IMR-90 (cell line): ENCODE data around the gene SH3RF2. TPM values are rescaled to one million over a fixed set of nuclear protein-coding genes. Genes with fewer than 3 reads are reported as not detected.
A peak's percentile ranks its signal among the peaks of the same experiment; 100 is the strongest.

Experiments used
- ATAC-seq: fragments of 200-7000 bp; cut with Tn5 transposase; 2 replicates; pipeline ENCODE4 v1.9.1; 2020; ENCODE audit warnings: low read depth, mild to moderate bottlenecking, moderate library complexity
- BruUV-seq: library from RNA; stranded (reverse); fragments of 400-500 nt; replicated peaks from 2 replicates; lab custom pipeline; 2021; lab: Mats Ljungman, UMichigan
- CTCF ChIA-PET: fragments of 300-600 bp; formaldehyde crosslinking; extraction: SDS; loops from one replicate; lab custom pipeline; 2021; ENCODE audit warnings: antibody characterized with exemption; lab: Yijun Ruan, JAX
- POLR2A ChIA-PET: fragments of 300-600 bp; sonication (Branson Sonifier 250); formaldehyde crosslinking; loops from one replicate; lab custom pipeline; 2022; ENCODE audit warnings: antibody characterized with exemption; ENCODE audit not compliant: unreplicated experiment; lab: Charles Lee
- DNase-seq: peaks from one replicate; pipeline ENCODE4 v3.0.0; 2013
- H2AFZ ChIP-seq: replicated peaks from 2 replicates; pipeline ENCODE3; 2013; ENCODE audit warnings: low read length, mild to moderate bottlenecking; ENCODE audit not compliant: poor library complexity
- H2AK5ac ChIP-seq: 2 replicates; pipeline ENCODE4 v1.6.1; 2013; ENCODE audit warnings: low read depth, low read length, inconsistent platforms
- H2AK9ac ChIP-seq: replicated peaks from 2 replicates; pipeline ENCODE3; 2013; ENCODE audit warnings: mild to moderate bottlenecking, low read depth, low read length, moderate library complexity; ENCODE audit not compliant: poor library complexity
- H2BK120ac ChIP-seq: 2 replicates; pipeline ENCODE4 v1.6.1; 2013; ENCODE audit warnings: low read depth, low read length, inconsistent platforms
- H2BK15ac ChIP-seq: 3 replicates; pipeline ENCODE4 v1.6.1; 2013; ENCODE audit warnings: low read depth, low read length, inconsistent platforms
- H2BK20ac ChIP-seq: 2 replicates; pipeline ENCODE4 v1.6.1; 2013; ENCODE audit warnings: low read depth, mild to moderate bottlenecking, inconsistent platforms, low read length, moderate library complexity
- H2BK5ac ChIP-seq: 2 replicates; pipeline ENCODE4 v1.6.1; 2013; ENCODE audit warnings: mild to moderate bottlenecking, low read depth, low read length, inconsistent platforms; ENCODE audit not compliant: poor library complexity, severe bottlenecking
- H3K14ac ChIP-seq: replicated peaks from 2 replicates; pipeline ENCODE4 v1.6.1; 2013; ENCODE audit warnings: low read depth, low read length, inconsistent platforms
- H3K18ac ChIP-seq: 2 replicates; pipeline ENCODE4 v1.6.1; 2013; ENCODE audit warnings: low read depth, low read length, control low read depth
- H3K23ac ChIP-seq: 2 replicates; pipeline ENCODE4 v1.6.1; 2013; ENCODE audit warnings: low read depth, low read length, inconsistent platforms
- H3K27ac ChIP-seq: 2 replicates; pipeline ENCODE4 v1.5.1; 2013; ENCODE audit warnings: mild to moderate bottlenecking, control low read depth, low read length; ENCODE audit not compliant: insufficient read depth
- H3K27me3 ChIP-seq: 2 replicates; pipeline ENCODE4 v1.6.1; 2013; ENCODE audit warnings: low read length; ENCODE audit not compliant: control insufficient read depth, insufficient read depth
- H3K36me3 ChIP-seq: 2 replicates; pipeline ENCODE4 v1.6.1; 2013; ENCODE audit warnings: low read length, mixed read lengths; ENCODE audit not compliant: control insufficient read depth, insufficient read depth
- H3K4ac ChIP-seq: 2 replicates; pipeline ENCODE4 v1.6.1; 2013; ENCODE audit warnings: low read depth, low read length, inconsistent platforms
- H3K4me1 ChIP-seq: 2 replicates; pipeline ENCODE4 v1.6.1; 2013; ENCODE audit warnings: low read length, mixed read lengths; ENCODE audit not compliant: control insufficient read depth, insufficient read depth
- H3K4me2 ChIP-seq: 2 replicates; pipeline ENCODE4 v1.6.1; 2013; ENCODE audit warnings: low read depth, mild to moderate bottlenecking, control low read depth, low read length, moderate library complexity
- H3K4me3 ChIP-seq: 2 replicates; pipeline ENCODE4 v1.5.1; 2013; ENCODE audit warnings: low read depth, mild to moderate bottlenecking, control low read depth, low read length, moderate library complexity; ENCODE audit not compliant: insufficient read depth
- H3K56ac ChIP-seq: 2 replicates; pipeline ENCODE4 v1.6.1; 2013; ENCODE audit warnings: low read length, inconsistent platforms; ENCODE audit not compliant: insufficient read depth; ENCODE audit errors: extremely low read depth
- H3K79me1 ChIP-seq, 2 experiments: 2 replicates each; pipeline ENCODE4 v1.6.1; 2013; ENCODE audit warnings: low read length in 2 of 2, inconsistent platforms in 1 of 2, low read depth in 1 of 2
- H3K9ac ChIP-seq: 2 replicates; pipeline ENCODE4 v1.6.1; 2013; ENCODE audit warnings: low read depth, low read length, control low read depth
- H3K9me1 ChIP-seq: 2 replicates; pipeline ENCODE4 v1.6.1; 2013; ENCODE audit warnings: low read length, inconsistent platforms; ENCODE audit not compliant: insufficient read depth
- H3K9me3 ChIP-seq: 2 replicates; pipeline ENCODE4 v1.6.1; 2013; ENCODE audit warnings: low read length; ENCODE audit not compliant: control insufficient read depth, insufficient read depth
- H4K20me1 ChIP-seq: 2 replicates; pipeline ENCODE4 v1.6.1; 2013; ENCODE audit warnings: low read length, inconsistent platforms; ENCODE audit not compliant: insufficient read depth
- H4K5ac ChIP-seq: 2 replicates; pipeline ENCODE4 v1.6.1; 2013; ENCODE audit warnings: mild to moderate bottlenecking, low read depth, low read length, control low read depth
- H4K8ac ChIP-seq, 2 experiments: 2 replicates each; pipeline ENCODE4 v1.6.1; 2013; ENCODE audit warnings: low read depth in 2 of 2, low read length in 2 of 2, control low read depth in 1 of 2, inconsistent platforms in 1 of 2
- H4K91ac ChIP-seq: 2 replicates; pipeline ENCODE4 v1.6.1; 2013; ENCODE audit warnings: low read depth, low read length, inconsistent platforms; ENCODE audit not compliant: insufficient read depth
- BHLHE40 ChIP-seq: fragments of 150-350 bp; IDR thresholded peaks from 2 replicates; pipeline ENCODE4 v1.6.1; 2016; ENCODE audit warnings: mild to moderate bottlenecking, low read depth, low read length
- CEBPB ChIP-seq: IDR thresholded peaks from 2 replicates; pipeline ENCODE4 v1.6.1; 2012; ENCODE audit warnings: low read depth, low read length, improper control_type of control experiment
- CHD1 ChIP-seq: IDR thresholded peaks from 2 replicates; pipeline ENCODE4 v1.6.1; 2012; ENCODE audit warnings: low read depth, low read length, improper control_type of control experiment
- CTCF ChIP-seq: conservative IDR thresholded peaks from 2 replicates; pipeline ENCODE4 v1.5.1; 2012; ENCODE audit warnings: mild to moderate bottlenecking, low read depth, low read length, improper control_type of control experiment
- FOS ChIP-seq: fragments of 150-350 bp; IDR thresholded peaks from 2 replicates; pipeline ENCODE4 v1.6.1; 2016; ENCODE audit warnings: low read depth, low read length
- MAFK ChIP-seq: IDR thresholded peaks from 2 replicates; pipeline ENCODE4 v1.6.1; 2012; ENCODE audit warnings: low read depth, low read length, improper control_type of control experiment
- MAZ ChIP-seq: IDR thresholded peaks from 2 replicates; pipeline ENCODE4 v1.6.1; 2012; ENCODE audit warnings: low read depth, mild to moderate bottlenecking, low read length, improper control_type of control experiment, moderate library complexity, borderline replicate concordance
- MXI1 ChIP-seq: IDR thresholded peaks from 2 replicates; pipeline ENCODE4 v1.6.1; 2012; ENCODE audit warnings: low read depth, mild to moderate bottlenecking, low read length, moderate library complexity, borderline replicate concordance
- NFE2L2 ChIP-seq: fragments of 150-350 bp; IDR thresholded peaks from 2 replicates; pipeline ENCODE4 v1.6.1; 2016; ENCODE audit warnings: low read depth, mild to moderate bottlenecking, low read length
- POLR2A ChIP-seq: IDR thresholded peaks from 2 replicates; pipeline ENCODE4 v1.6.1; 2012; ENCODE audit warnings: mild to moderate bottlenecking, low read depth, low read length
- RAD21 ChIP-seq: IDR thresholded peaks from 2 replicates; pipeline ENCODE4 v1.6.1; 2012; ENCODE audit warnings: low read length, improper control_type of control experiment
- RFX5 ChIP-seq: IDR thresholded peaks from 2 replicates; pipeline ENCODE4 v1.8.0; 2012; ENCODE audit warnings: low read depth, mild to moderate bottlenecking, low read length, moderate library complexity
- SMC3 ChIP-seq: fragments of 150-350 bp; IDR thresholded peaks from 2 replicates; pipeline ENCODE4 v1.6.1; 2016; ENCODE audit warnings: low read depth, mild to moderate bottlenecking, antibody characterized with exemption, low read length, moderate library complexity
- WGBS, 2 experiments: methylation state at CpG; one replicate each; pipeline versions ENCODE4 v1.1.5 to v1.1.7; 2013; ENCODE audit warnings: missing lambda C conversion rate in 2 of 2; ENCODE audit not compliant: insufficient read length in 1 of 2; ENCODE audit errors: extremely low coverage in 2 of 2; 5-methylcytosine and 5-hydroxymethylcytosine counted together
- dilution Hi-C: fragments of 300-500 bp; cut with HindIII; formaldehyde crosslinking; loops from one replicate; pipeline ENCODE4 v1.14.3; 2018; ENCODE audit warnings: low sequenced_read_pairs; ENCODE audit not compliant: unreplicated experiment
- in situ Hi-C: fragments of 300-500 bp; cut with MboI; formaldehyde crosslinking; loops from 3 replicates; pipeline ENCODE4 v1.14.3; 2019; ENCODE audit warnings: low sequenced_read_pairs, inconsistent platforms, mixed read lengths
- intact Hi-C: fragments of 100-400 bp; cut with micrococcal nuclease; formaldehyde crosslinking; loops from 2 replicates; pipeline ENCODE4 v1.10.0; 2022
- polyA plus RNA-seq, 3 experiments: library from polyadenylated mRNA; depleted of rRNA; stranded (reverse); fragments of >200 nt; gene quantifications; 2 replicates each; pipeline ENCODE4 v1.2.3, GENCODE V29; 2012; ENCODE audit warnings: low replicate concordance in 1 of 3
- total RNA-seq: library from RNA; depleted of rRNA; stranded (reverse); fragments of >200 nt; gene quantifications from 2 replicates; pipeline ENCODE4 v1.2.3, GENCODE V29; 2012
- TF ChIP-seq, protein P1 (sequence below): fragments of 150-350 bp; IDR thresholded peaks from 2 replicates; pipeline ENCODE4 v1.6.1; 2017; ENCODE audit warnings: mild to moderate bottlenecking, antibody characterized with exemption, low read length, low read depth
- TF ChIP-seq, protein P2 (sequence below): fragments of 150-350 bp; IDR thresholded peaks from 2 replicates; pipeline ENCODE4 v1.6.1; 2016; ENCODE audit warnings: low read depth, mild to moderate bottlenecking, low read length, moderate library complexity, borderline replicate concordance

The SH3RF2 gene
- total and polyA plus RNA-seq, 2 of the 4 experiments (the other 2 are of a cell fraction): 1.3 to 1.7 TPM

DNA sequence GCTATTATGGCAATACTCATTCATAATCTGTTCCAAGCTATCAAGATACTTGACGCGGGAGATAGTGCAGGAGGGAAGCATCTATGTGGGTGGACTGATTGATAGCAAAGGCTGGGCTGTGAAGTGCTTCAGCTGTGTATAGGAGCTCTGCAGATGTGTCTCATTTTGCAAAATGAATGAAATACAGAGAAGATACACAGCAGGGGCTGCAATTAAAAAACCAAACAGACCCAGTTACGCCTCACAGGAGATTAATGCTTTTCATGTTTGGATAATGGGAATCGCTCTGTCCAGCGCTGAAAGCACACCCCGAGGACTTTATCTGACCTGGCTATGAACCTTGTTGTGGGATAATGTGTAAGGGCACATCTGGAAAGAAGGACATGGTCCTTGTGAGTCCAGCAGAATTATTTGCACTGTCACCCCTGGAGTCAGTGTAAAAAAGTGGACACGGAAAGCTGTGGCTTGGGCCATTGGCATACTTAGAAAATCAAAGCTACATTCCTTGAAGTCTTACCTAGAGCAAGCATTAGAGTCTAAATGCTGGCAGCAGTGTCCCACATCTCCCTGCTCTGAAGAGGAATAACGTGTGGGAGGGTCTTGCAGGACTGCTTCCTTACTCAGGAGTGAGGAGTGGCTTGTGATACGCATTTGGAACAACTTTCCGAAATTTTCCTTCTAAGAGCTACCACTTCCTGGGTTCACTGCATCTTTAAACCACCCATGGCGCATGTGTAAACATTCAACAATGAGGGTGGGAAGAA, 2.6 kb downstream of the SH3RF2 start:
- Histone ChIP-seq H4K5ac (no peak overlapping the region), H2BK20ac (peak overlapping the region; percentile 29; the same call in 1 of the 2 replicates), H3K4me1 (peaks cover 8% of the 10 kb centered on the region), H4K20me1 (no peaks in the 10 kb centered on the region), H4K91ac (no peak overlapping the region), H3K23ac (no peak overlapping the region), H3K9ac (no peak overlapping the region), H3K14ac (no peak overlapping the region), H3K9me3 (no peaks in the 10 kb centered on the region), H3K56ac (no peak overlapping the region), H3K79me1 (no peaks in the 10 kb centered on the region), H3K4me3 (no peak overlapping the region), H4K8ac (no peak overlapping the region), H2BK120ac (no peak overlapping the region), H3K27ac (no peak overlapping the region), H2AK9ac (no peak overlapping the region), H2AFZ (no peak overlapping the region), H2AK5ac (no peak overlapping the region), H3K9me1 (no peaks in the 10 kb centered on the region), H2BK5ac (no peak overlapping the region), H3K18ac (no peak overlapping the region), H3K36me3 (no peaks in the 10 kb centered on the region), H3K4me2 (no peak overlapping the region), H3K27me3 (no peaks in the 10 kb centered on the region), H3K4ac (no peak overlapping the region), H2BK15ac (no peak overlapping the region)
- CTCF ChIA-PET: interaction anchor here (0.9 kb wide), 1 partner anchor 12 kb away, joined by 3 read pairs; no protein-coding TSS in a partner anchor
- dilution Hi-C loops: no loop called here
- TF ChIP-seq, protein P1, sequence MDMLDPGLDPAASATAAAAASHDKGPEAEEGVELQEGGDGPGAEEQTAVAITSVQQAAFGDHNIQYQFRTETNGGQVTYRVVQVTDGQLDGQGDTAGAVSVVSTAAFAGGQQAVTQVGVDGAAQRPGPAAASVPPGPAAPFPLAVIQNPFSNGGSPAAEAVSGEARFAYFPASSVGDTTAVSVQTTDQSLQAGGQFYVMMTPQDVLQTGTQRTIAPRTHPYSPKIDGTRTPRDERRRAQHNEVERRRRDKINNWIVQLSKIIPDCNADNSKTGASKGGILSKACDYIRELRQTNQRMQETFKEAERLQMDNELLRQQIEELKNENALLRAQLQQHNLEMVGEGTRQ: no peak
- no peak for TF ChIP-seq FOS
- TF ChIP-seq SMC3: no peak
- TF ChIP-seq CTCF: no peak
- no peak for TF ChIP-seq NFE2L2
- no peak for TF ChIP-seq MAFK
- TF ChIP-seq, protein P2, sequence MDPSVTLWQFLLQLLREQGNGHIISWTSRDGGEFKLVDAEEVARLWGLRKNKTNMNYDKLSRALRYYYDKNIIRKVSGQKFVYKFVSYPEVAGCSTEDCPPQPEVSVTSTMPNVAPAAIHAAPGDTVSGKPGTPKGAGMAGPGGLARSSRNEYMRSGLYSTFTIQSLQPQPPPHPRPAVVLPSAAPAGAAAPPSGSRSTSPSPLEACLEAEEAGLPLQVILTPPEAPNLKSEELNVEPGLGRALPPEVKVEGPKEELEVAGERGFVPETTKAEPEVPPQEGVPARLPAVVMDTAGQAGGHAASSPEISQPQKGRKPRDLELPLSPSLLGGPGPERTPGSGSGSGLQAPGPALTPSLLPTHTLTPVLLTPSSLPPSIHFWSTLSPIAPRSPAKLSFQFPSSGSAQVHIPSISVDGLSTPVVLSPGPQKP: no peak
- no peak for TF ChIP-seq MAZ
- TF ChIP-seq CHD1: no peak
- TF ChIP-seq RFX5: no peak
- no peak for TF ChIP-seq CEBPB
- TF ChIP-seq BHLHE40: no peak
- no peak for TF ChIP-seq POLR2A
- no peak for TF ChIP-seq RAD21
- no peak for TF ChIP-seq MXI1
- no CpG with 5 or more reads among the region's 11 CpGs for WGBS, 2 experiments
- in situ Hi-C loops: no loop called here
- no peak for DNase-seq
- BruUV-seq: no TSS peak
- POLR2A ChIA-PET: no interaction called here
- intact Hi-C loops: no loop called here
- no peak for ATAC-seq
